Placental pericyte (primary cell): ENCODE measurements around the gene SPDYE16. TPM values are rescaled to one million over a fixed set of nuclear protein-coding genes. Genes with fewer than 3 reads are reported as not detected.

Experiments
- small RNA-seq: library from RNA; depleted of rRNA; stranded (forward); fragments of <200 nt; gene quantifications from one replicate; pipeline ENCODE3, GENCODE V24; 2012; ENCODE audit warnings: low replicate concordance
- total RNA-seq: library from RNA; depleted of rRNA; stranded (reverse); fragments of >200 nt; gene quantifications from 2 replicates; pipeline ENCODE4 v1.2.3, GENCODE V29; 2012

Gene SPDYE16, protein sequence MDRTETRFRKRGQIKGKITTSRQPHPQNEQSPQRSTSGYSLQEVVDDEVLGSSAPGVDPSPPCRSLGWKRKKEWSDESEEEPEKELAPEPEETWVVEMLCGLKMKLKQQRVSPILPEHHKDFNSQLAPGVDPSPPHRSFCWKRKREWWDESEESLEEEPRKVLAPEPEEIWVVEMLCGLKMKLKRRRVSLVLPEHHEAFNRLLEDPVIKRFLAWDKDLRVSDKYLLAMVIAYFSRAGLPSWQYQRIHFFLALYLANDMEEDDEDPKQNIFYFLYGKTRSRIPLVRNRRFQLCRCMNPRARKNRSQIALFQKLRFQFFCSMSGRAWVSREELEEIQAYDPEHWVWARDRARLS
- not detected in 2 replicates for total RNA-seq

DNA sequence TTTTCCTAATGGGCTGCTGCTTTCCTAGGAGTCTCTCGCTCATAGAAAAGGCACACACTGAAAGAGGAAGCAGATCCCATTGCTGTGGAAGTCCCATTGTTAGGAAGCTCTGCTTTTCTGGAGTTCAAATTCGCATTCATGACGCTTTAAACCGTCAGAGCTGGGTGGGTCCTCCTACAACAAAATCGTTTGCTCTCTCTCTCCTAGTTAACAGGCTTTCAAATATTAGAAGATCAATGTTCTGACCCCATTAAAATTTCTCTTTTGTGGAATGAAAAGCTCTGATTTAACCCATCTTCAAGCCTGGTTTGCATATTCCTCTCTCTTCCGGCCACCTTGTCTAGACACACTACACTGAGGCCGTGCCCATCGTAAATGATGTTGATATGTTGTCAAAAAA lies at the start of gene SPDYE16:
Gene SPDYE16, minus strand, starts transcription at position 101 of the 400 bp plus-strand sequence. CDS start 1,838 bp downstream, outside the sequence.

DNA sequence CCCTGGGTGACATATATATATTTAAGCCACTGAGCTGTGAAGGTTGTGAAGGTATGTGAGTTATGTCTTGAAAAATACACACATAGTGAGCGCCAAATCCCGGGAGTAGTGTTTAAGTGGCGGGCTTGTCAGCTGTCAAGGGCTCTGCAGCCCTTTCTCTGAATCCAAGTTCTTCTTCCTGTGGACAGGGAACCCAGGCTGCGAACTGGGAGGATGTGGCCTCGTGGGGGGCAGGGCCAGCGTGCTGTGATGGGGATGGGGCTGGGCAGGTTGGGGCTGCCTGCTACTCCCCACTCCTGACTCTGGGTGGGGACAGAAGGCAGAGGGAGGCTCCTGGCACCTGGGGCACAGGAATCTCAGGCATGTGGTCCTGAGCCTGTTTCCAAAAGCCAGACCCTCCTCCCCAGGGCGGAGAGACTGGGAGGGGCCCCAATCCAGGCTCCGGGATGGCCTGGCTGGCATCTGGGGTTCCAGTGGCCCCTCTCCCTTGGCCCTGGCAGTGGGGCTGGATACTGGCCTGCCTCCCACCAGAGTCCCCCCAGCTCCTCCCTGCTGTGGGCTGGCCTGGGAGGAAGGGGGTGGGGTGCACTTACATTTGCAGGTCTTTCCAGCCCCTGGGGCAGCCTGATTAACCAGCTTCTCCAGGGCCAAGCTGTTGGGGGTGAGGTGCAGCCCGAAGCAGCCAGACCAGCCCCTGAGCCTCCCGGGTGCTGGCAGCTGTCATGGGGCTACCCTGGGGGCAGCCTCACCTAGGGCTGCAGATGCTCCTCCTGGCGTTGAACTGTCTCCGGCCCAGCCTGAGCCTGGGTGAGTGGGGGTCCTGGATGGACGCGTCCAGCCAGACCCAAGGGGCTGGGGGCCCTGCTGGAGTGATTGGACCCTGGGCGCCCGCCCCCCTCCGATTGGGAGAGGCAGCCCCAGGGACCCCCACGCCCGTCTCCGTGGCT lies 32.9 kb downstream of the SPDYE16 start, which contains the start of gene UPK3B:
Gene UPK3B, plus strand, starts transcription at position 622 of the 947 bp plus-strand sequence. Its CDS starts 101 bp downstream, at position 723.

Small RNAs within 50 kb of the gene (small RNA-seq; reads per million reads assigned to genes)
- gene RF00019: not detected

Other genes with a start within 250 kb of the SPDYE16 start
- 122 and 139 TPM in 2 replicates for gene HSPB1, start 240.6 kb downstream of the SPDYE16 start, total RNA-seq
- 137 and 166 TPM in 2 replicates for gene YWHAG, start 184.3 kb downstream of the SPDYE16 start, total RNA-seq
- gene SSC4D, start 133.6 kb downstream of the SPDYE16 start, total RNA-seq: 0.57 and 0.66 TPM in 2 replicates
- gene ZP3, start 118.3 kb downstream of the SPDYE16 start, total RNA-seq: 0.43 and 1.8 TPM in 2 replicates
- gene DTX2, start 81.6 kb downstream of the SPDYE16 start, total RNA-seq: 9.8 and 11.3 TPM in 2 replicates
- gene UPK3B, start 32.7 kb downstream of the SPDYE16 start, total RNA-seq: not detected in 2 replicates
- 6.6 and 11.3 TPM in 2 replicates for gene POMZP3, start 84.0 kb upstream of the SPDYE16 start, total RNA-seq